H9 (cell line): Measurements from ENCODE around the gene TAGLN2. TPM values are rescaled to one million over a fixed set of nuclear protein-coding genes. Genes with fewer than 3 reads are reported as not detected.

Experiments used
- DNase-seq: peaks from one replicate; pipeline ENCODE4 v3.0.0-alpha.2; 2017
- H2AFZ ChIP-seq: one replicate; pipeline ENCODE4 v1.6.1; 2013; ENCODE audit warnings: mild to moderate bottlenecking, low read length, control low read depth, moderate library complexity
- H2AK5ac ChIP-seq: 2 replicates; pipeline ENCODE4 v1.6.1; 2013; ENCODE audit warnings: low read length, control low read depth, mixed read lengths; ENCODE audit not compliant: insufficient read length
- H2BK120ac ChIP-seq: one replicate; pipeline ENCODE4 v1.6.1; 2013; ENCODE audit warnings: low read depth, mild to moderate bottlenecking, low read length, control low read depth, inconsistent platforms; ENCODE audit not compliant: poor library complexity, severe bottlenecking
- H2BK12ac ChIP-seq: 2 replicates; pipeline ENCODE4 v1.6.1; 2013; ENCODE audit warnings: low read length, control low read depth, mixed read lengths, low read depth; ENCODE audit not compliant: insufficient read length
- H2BK15ac ChIP-seq: 2 replicates; pipeline ENCODE4 v1.6.1; 2013; ENCODE audit warnings: low read depth, low read length, control low read depth
- H2BK20ac ChIP-seq: one replicate; pipeline ENCODE4 v1.6.1; 2013; ENCODE audit warnings: low read depth, mild to moderate bottlenecking, low read length, control low read depth, inconsistent platforms; ENCODE audit not compliant: poor library complexity, severe bottlenecking
- H2BK5ac ChIP-seq: 2 replicates; pipeline ENCODE4 v1.6.1; 2013; ENCODE audit warnings: low read length, control low read depth, mixed read lengths; ENCODE audit not compliant: insufficient read length
- H3K14ac ChIP-seq: 2 replicates; pipeline ENCODE4 v1.6.1; 2013; ENCODE audit warnings: low read length, control low read depth; ENCODE audit not compliant: insufficient read depth
- H3K18ac ChIP-seq: 2 replicates; pipeline ENCODE4 v1.6.1; 2013; ENCODE audit warnings: low read depth, mild to moderate bottlenecking, mixed read lengths, low read length, control low read depth; ENCODE audit not compliant: insufficient read length
- H3K23ac ChIP-seq: 2 replicates; pipeline ENCODE4 v1.6.1; 2013; ENCODE audit warnings: low read length, control low read depth, mixed read lengths, low read depth; ENCODE audit not compliant: insufficient read length
- H3K23me2 ChIP-seq: 2 replicates; pipeline ENCODE4 v1.6.1; 2013; ENCODE audit warnings: low read depth, mild to moderate bottlenecking, mixed read lengths, low read length, control low read depth; ENCODE audit not compliant: insufficient read length, poor library complexity, severe bottlenecking
- H3K27ac ChIP-seq: 2 replicates; pipeline ENCODE4 v1.5.1; 2013; ENCODE audit warnings: low read length, control low read depth, mixed read lengths, low read depth; ENCODE audit not compliant: insufficient read length
- H3K27me3 ChIP-seq: 2 replicates; pipeline ENCODE4 v1.6.1; 2013; ENCODE audit warnings: low read length, control low read depth, inconsistent platforms; ENCODE audit not compliant: insufficient read depth
- H3K4ac ChIP-seq: 2 replicates; pipeline ENCODE4 v1.6.1; 2013; ENCODE audit warnings: low read depth, mild to moderate bottlenecking, control low read depth, inconsistent platforms, low read length, moderate library complexity
- H3K4me1 ChIP-seq: 2 replicates; pipeline ENCODE4 v1.6.1; 2013; ENCODE audit warnings: low read length, control low read depth, inconsistent platforms; ENCODE audit not compliant: insufficient read depth
- H3K4me2 ChIP-seq: 2 replicates; pipeline ENCODE4 v1.6.1; 2013; ENCODE audit warnings: low read length, control low read depth, mixed read lengths; ENCODE audit not compliant: insufficient read length, insufficient read depth
- H3K56ac ChIP-seq: 2 replicates; pipeline ENCODE4 v1.6.1; 2013; ENCODE audit warnings: low read depth, mild to moderate bottlenecking, mixed read lengths, low read length, control low read depth; ENCODE audit not compliant: insufficient read length
- H3K79me1 ChIP-seq: 2 replicates; pipeline ENCODE4 v1.6.1; 2013; ENCODE audit warnings: low read depth, mild to moderate bottlenecking, moderate library complexity, low read length, control low read depth, inconsistent platforms; ENCODE audit not compliant: insufficient read depth, poor library complexity, severe bottlenecking
- H3K79me2 ChIP-seq: 2 replicates; pipeline ENCODE4 v1.6.1; 2013; ENCODE audit warnings: low read length, control low read depth, inconsistent platforms; ENCODE audit not compliant: insufficient read depth
- H3K9ac ChIP-seq: 2 replicates; pipeline ENCODE4 v1.6.1; 2013; ENCODE audit warnings: low read length, control low read depth, mixed read lengths; ENCODE audit not compliant: insufficient read length; ENCODE audit errors: extremely low read depth
- H3K9me3 ChIP-seq: one replicate; pipeline ENCODE4 v1.6.1; 2013; ENCODE audit warnings: low read depth, low read length, inconsistent platforms; ENCODE audit not compliant: control insufficient read depth
- H3T11ph ChIP-seq: one replicate; pipeline ENCODE4 v1.6.1; 2013; ENCODE audit warnings: mild to moderate bottlenecking, low read length, control low read depth, inconsistent platforms
- H4K20me1 ChIP-seq: one replicate; pipeline ENCODE4 v1.6.1; 2013; ENCODE audit not compliant: control insufficient read depth, insufficient read length, insufficient read depth
- H4K5ac ChIP-seq: 2 replicates; pipeline ENCODE4 v1.6.1; 2013; ENCODE audit warnings: low read depth, mild to moderate bottlenecking, mixed read lengths, low read length, control low read depth; ENCODE audit not compliant: insufficient read length
- H4K8ac ChIP-seq: replicated peaks from 2 replicates; pipeline ENCODE4 v1.6.1; 2013; ENCODE audit warnings: low read length, control low read depth, mixed read lengths, low read depth; ENCODE audit not compliant: insufficient read length
- H4K91ac ChIP-seq: 2 replicates; pipeline ENCODE4 v1.6.1; 2013; ENCODE audit warnings: low read depth, mild to moderate bottlenecking, moderate library complexity, mixed read lengths, low read length, control low read depth; ENCODE audit not compliant: insufficient read length
- H3K27ac Mint-ChIP-seq, 3 experiments: 2 replicates in 2 of 3; 3 replicates in 1 of 3; pipeline ENCODE4 v1.8.0; 2020 to 2021; ENCODE audit warnings: mixed read lengths in 3 of 3, mild to moderate bottlenecking in 1 of 3, moderate library complexity in 1 of 3
- H3K27me3 Mint-ChIP-seq: 2 replicates; pipeline ENCODE4 v1.8.0; 2021; ENCODE audit warnings: low read depth, mild to moderate bottlenecking, moderate library complexity, mixed read lengths
- H3K36me3 Mint-ChIP-seq, 3 experiments: 2 replicates in 2 of 3; 3 replicates in 1 of 3; pipeline ENCODE4 v1.8.0; 2020 to 2021; ENCODE audit warnings: low read depth in 3 of 3, mixed read lengths in 3 of 3; ENCODE audit not compliant: insufficient read depth in 1 of 3
- H3K4me1 Mint-ChIP-seq, 2 experiments: 2 replicates each; pipeline ENCODE4 v1.8.0; 2020; ENCODE audit warnings: mixed read lengths in 2 of 2
- H3K4me3 Mint-ChIP-seq, 2 experiments: 2 replicates in 1 of 2; 3 replicates in 1 of 2; pipeline ENCODE4 v1.8.0; 2020 to 2021; ENCODE audit warnings: mild to moderate bottlenecking in 2 of 2, mixed read lengths in 2 of 2, moderate library complexity in 1 of 2
- H3K9me3 Mint-ChIP-seq, 2 experiments: 2 replicates in 1 of 2; 3 replicates in 1 of 2; pipeline ENCODE4 v1.8.0; 2020; ENCODE audit warnings: mild to moderate bottlenecking in 2 of 2, mixed read lengths in 2 of 2, moderate library complexity in 1 of 2
- CTCF ChIP-seq: fragments of 200-600 bp; sonication (generic); conservative IDR thresholded peaks from 3 replicates; pipeline ENCODE4 v1.8.0; 2021; ENCODE audit warnings: antibody characterized with exemption, mild to moderate bottlenecking
- WGBS: extraction: QIAGEN DNeasy Blood & Tissue Kit; methylation state at CpG from one replicate; pipeline ENCODE4 v1.1.7; 2013; ENCODE audit warnings: missing lambda C conversion rate, low lambda C conversion rate, mixed read lengths; ENCODE audit not compliant: insufficient read length; ENCODE audit errors: extremely low coverage; 5-methylcytosine and 5-hydroxymethylcytosine counted together
- total RNA-seq: library from RNA; stranded (reverse); gene quantifications from 2 replicates; pipeline ENCODE4 v1.2.1, GENCODE V29; 2021

Gene TAGLN2
- total RNA-seq, 1 experiment from 2014 or later = 76.7 TPM

- Histone ChIP-seq H4K20me1 (no peaks in the 10 kb centered on the region), H3T11ph (no peak overlapping the region), H2BK20ac (no peak overlapping the region), H2BK15ac (no peak overlapping the region), H3K27me3 (no peaks in the 10 kb centered on the region), H2AFZ (no peak overlapping the region), H3K4ac (no peak overlapping the region), H3K23ac (no peak overlapping the region), H3K56ac (no peak overlapping the region), H4K5ac (no peak overlapping the region), H4K91ac (no peak overlapping the region), H3K27ac (no peak overlapping the region), H3K9ac (no peak overlapping the region), H3K4me1 (no peaks in the 10 kb centered on the region; the same call in 1 of the 2 replicates), H3K9me3 (no peaks in the 10 kb centered on the region), H3K79me2 (no peaks in the 10 kb centered on the region), H4K8ac (no peak overlapping the region), H2BK5ac (no peak overlapping the region), H2AK5ac (no peak overlapping the region), H2BK12ac (no peak overlapping the region), H3K14ac (no peak overlapping the region), H2BK120ac (no peak overlapping the region), H3K23me2 (no peaks in the 10 kb centered on the region), H3K4me2 (no peak overlapping the region), H3K18ac (no peak overlapping the region), H3K79me1 (no peaks in the 10 kb centered on the region)
- H3K4me1 Mint-ChIP-seq = peaks cover 42 to 43% of the 10 kb centered on the region in 2 experiments
- no CpG with 5 or more reads among the region's 4 CpGs for WGBS
- no peaks in the 10 kb centered on the region for H3K9me3 Mint-ChIP-seq
- DNase-seq = no peak
- H3K27me3 Mint-ChIP-seq = peaks cover 1% of the 10 kb centered on the region; the same call in 1 of the 2 replicates
- H3K4me3 Mint-ChIP-seq = no peak overlapping the region; a peak in 1 of 5 replicates
- TF ChIP-seq CTCF = no peak
- peaks cover 20 to 27% (median 22%) of the 10 kb centered on the region in 3 experiments for H3K36me3 Mint-ChIP-seq
- peak overlapping the region in 1 of 3 experiments; percentile 60; a peak in 1 of 7 replicates for H3K27ac Mint-ChIP-seq
Measured at GRCh38 chr1:159937054-159937750, 11.9 kb upstream of the TAGLN2 start.
